ENCODE results near the gene SPPL2C.

Gene SPPL2C

DNA sequence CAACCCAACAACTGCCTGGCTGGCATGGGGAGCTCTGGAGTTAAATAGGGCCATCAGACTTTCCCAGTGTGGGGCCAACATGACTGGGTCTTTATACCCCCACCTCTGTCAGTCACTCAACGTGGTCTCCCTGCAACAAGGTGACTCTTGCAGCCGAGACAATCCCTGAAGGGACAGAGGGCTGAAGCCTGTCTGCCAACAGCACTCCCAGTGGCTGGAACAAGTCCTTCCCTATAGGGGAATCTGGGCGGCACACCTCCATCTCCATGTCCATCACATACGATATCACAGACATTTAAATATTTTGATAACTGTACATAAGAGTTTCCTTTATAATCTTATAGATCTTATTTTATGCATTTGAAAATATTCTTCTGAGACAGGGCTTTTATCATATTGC is 44.9 kb downstream of the SPPL2C start:
- no peak for DNase-seq

DNA sequence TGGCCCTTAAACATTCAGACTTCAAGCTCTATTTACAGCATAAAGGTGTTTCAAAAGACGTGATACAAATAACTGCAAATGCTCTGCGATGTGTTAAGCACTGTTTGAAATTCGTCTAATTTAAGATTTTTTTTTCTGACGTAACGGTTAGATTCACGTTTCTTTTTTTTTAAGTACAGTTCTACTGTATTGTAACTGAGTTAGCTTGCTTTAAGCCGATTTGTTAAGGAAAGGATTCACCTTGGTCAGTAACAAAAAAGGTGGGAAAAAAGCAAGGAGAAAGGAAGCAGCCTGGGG is 49.0 kb downstream of the SPPL2C start:
- no peak for DNase-seq

DNA sequence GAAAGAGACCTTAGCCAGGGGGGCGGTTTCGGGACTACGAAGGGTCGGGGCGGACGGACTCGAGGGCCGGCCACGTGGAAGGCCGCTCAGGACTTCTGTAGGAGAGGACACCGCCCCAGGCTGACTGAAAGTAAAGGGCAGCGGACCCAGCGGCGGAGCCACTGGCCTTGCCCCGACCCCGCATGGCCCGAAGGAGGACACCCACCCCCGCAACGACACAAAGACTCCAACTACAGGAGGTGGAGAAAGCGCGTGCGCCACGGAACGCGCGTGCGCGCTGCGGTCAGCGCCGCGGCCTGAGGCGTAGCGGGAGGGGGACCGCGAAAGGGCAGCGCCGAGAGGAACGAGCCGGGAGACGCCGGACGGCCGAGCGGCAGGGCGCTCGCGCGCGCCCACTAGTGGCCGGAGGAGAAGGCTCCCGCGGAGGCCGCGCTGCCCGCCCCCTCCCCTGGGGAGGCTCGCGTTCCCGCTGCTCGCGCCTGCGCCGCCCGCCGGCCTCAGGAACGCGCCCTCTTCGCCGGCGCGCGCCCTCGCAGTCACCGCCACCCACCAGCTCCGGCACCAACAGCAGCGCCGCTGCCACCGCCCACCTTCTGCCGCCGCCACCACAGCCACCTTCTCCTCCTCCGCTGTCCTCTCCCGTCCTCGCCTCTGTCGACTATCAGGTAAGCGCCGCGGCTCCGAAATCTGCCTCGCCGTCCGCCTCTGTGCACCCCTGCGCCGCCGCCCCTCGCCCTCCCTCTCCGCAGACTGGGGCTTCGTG is 49.5 kb downstream of the SPPL2C start, which contains the start of gene MAPT:
Gene MAPT, plus strand, starts transcription at position 533 of the 763 bp plus-strand sequence. CDS start 67,784 bp downstream, outside the sequence.
- DNase-seq, result peak; percentile 86 to 88

DNA sequence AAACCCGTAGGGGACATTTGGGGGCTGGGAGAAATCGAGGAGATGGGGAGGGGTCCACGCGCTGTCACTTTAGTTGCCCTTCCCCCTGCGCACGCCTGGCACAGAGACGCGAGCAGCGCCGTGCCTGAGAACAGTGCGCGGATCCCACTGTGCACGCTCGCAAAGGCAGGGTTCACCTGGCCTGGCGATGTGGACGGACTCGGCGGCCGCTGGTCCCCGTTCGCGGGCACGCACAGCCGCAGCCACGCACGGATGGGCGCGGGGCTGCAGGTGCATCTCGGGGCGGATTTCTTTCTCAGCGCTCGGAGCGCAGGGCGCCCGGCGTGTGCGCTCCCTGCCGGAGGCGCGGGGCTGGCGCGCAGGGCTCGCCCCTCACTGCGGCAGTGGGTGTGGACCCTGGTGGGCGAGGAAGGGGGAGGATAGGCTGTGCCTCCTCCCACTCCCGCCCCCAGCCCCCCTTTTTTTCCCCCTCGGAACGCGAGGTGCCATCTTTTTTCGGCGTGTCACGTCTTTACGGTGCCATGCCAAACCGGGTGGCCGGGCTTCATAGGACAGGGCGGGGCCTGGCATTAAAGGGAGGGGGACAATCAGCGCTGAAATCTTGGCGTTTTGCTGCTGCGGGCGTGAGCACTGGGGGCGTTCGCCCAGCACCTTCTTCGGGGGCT is 50.8 kb downstream of the SPPL2C start:
- DNase-seq, result peak; percentile 15 to 25

GRCh38 chr17:45895969-45896785 is 51.5 kb downstream of the SPPL2C start:
- no peak for DNase-seq
